ENCODE data around the gene RNF146. TPM values are rescaled to one million over a fixed set of nuclear protein-coding genes. Genes with fewer than 3 reads are reported as not detected.

The RNF146 gene
- total RNA-seq, 3 donors from 2014 or later (not counting 1 experiment from before 2014, with no cell fraction given), result 23.0 to 34.8 (median 25.4) TPM

GRCh38 chr6:127301199-127301700, 34.6 kb downstream of the RNF146 start:
- peaks cover 6% of the 10 kb centered on the region for H3K36me3 ChIP-seq (ENCODE audit: control insufficient read depth, insufficient read depth, low read length)
- H3K9me3 Mint-ChIP-seq, result no peaks in the 10 kb centered on the region
- H3K9me3 ChIP-seq (ENCODE audit: control insufficient read depth, insufficient read depth, low read length), result no peaks in the 10 kb centered on the region
- H3K36me3 Mint-ChIP-seq, result no peaks in the 10 kb centered on the region
- ATAC-seq (no peak), DNase-seq (no peak)
- no peak overlapping the region for H3K4me3 Mint-ChIP-seq
- WGBS (ENCODE audit: insufficient coverage), result 87% methylated on average over 3 of the region's 6 CpGs
- H3K4me1 ChIP-seq (ENCODE audit: control insufficient read depth, insufficient read depth, low read length), result no peaks in the 10 kb centered on the region
- no peak overlapping the region for H3K27ac ChIP-seq (ENCODE audit: low read length)
- H3K27me3 Mint-ChIP-seq (ENCODE audit: low read depth in 2 of 2), result no peaks in the 10 kb centered on the region
- intact Hi-C loops (cut with micrococcal nuclease), result loop anchor here (10.0 kb wide), 1 partner anchor 244 kb away; no protein-coding TSS in a partner anchor
- no peak for TF ChIP-seq CTCF (IDR thresholded peaks at IDR 0.05)
- no peak overlapping the region for H3K27ac Mint-ChIP-seq
- no peaks in the 10 kb centered on the region for H3K27me3 ChIP-seq (ENCODE audit: control insufficient read depth, insufficient read depth, low read length)
- peaks cover 23 to 29% of the 10 kb centered on the region in 2 donors for H3K4me1 Mint-ChIP-seq
- no peak overlapping the region for H3K4me3 ChIP-seq (ENCODE audit: low read length)

GRCh38 chr6:127302728-127303660, 36.3 kb downstream of the RNF146 start:
- peak; percentile 81 for TF ChIP-seq CTCF (IDR thresholded peaks at IDR 0.05)
- Mint-ChIP-seq H3K4me3 (no peak overlapping the region), H3K27ac (no peak overlapping the region), H3K27me3 (ENCODE audit: low read depth in 2 of 2) (no peaks in the 10 kb centered on the region), H3K36me3 (no peaks in the 10 kb centered on the region), H3K4me1 (peaks cover 29 to 31% of the 10 kb centered on the region in 2 donors), H3K9me3 (no peaks in the 10 kb centered on the region)
- no peaks in the 10 kb centered on the region for H3K9me3 ChIP-seq (ENCODE audit: control insufficient read depth, insufficient read depth, low read length)
- 44% methylated on average over 4 of the region's 6 CpGs for WGBS (ENCODE audit: insufficient coverage)
- intact Hi-C loops (cut with micrococcal nuclease), result loop anchor here (2.0 to 10.0 kb wide), 2 partner anchors 118 to 242 kb away; no protein-coding TSS in a partner anchor
- H3K27ac ChIP-seq (ENCODE audit: low read length), result no peak overlapping the region
- H3K4me1 ChIP-seq (ENCODE audit: control insufficient read depth, insufficient read depth, low read length), result no peaks in the 10 kb centered on the region
- peaks cover 6% of the 10 kb centered on the region for H3K36me3 ChIP-seq (ENCODE audit: control insufficient read depth, insufficient read depth, low read length)
- H3K4me3 ChIP-seq (ENCODE audit: low read length), result no peak overlapping the region
- ATAC-seq (peak; percentile 81 to 95 (median 82)), DNase-seq (peak in 1 of 2 donors; percentile 72)
- no peaks in the 10 kb centered on the region for H3K27me3 ChIP-seq (ENCODE audit: control insufficient read depth, insufficient read depth, low read length)

- no peak for ATAC-seq
These were observed 37.3 kb downstream of the RNF146 start for GRCh38 chr6:127303917-127304316.

More at GRCh38 chr6:127303917-127304316, 37.3 kb downstream of the RNF146 start:
- peaks cover 9% of the 10 kb centered on the region for H3K36me3 Mint-ChIP-seq
- H3K4me3 Mint-ChIP-seq, result no peak overlapping the region
- Histone ChIP-seq H3K27ac (ENCODE audit: low read length) (no peak overlapping the region), H3K9me3 (ENCODE audit: control insufficient read depth, insufficient read depth, low read length) (no peaks in the 10 kb centered on the region), H3K4me1 (ENCODE audit: control insufficient read depth, insufficient read depth, low read length) (no peaks in the 10 kb centered on the region), H3K36me3 (ENCODE audit: control insufficient read depth, insufficient read depth, low read length) (peaks cover 6% of the 10 kb centered on the region), H3K4me3 (ENCODE audit: low read length) (no peak overlapping the region), H3K27me3 (ENCODE audit: control insufficient read depth, insufficient read depth, low read length) (no peaks in the 10 kb centered on the region)
- DNase-seq, result no peak
- H3K27me3 Mint-ChIP-seq (ENCODE audit: low read depth in 2 of 2), result no peaks in the 10 kb centered on the region
- peaks cover 0 to 2% of the 10 kb centered on the region in 2 donors for H3K9me3 Mint-ChIP-seq
- intact Hi-C loops (cut with micrococcal nuclease), result loop anchor here (2.0 to 10.0 kb wide), 2 partner anchors 117 to 241 kb away; no protein-coding TSS in a partner anchor
- H3K27ac Mint-ChIP-seq, result no peak overlapping the region
- peaks cover 36 to 39% of the 10 kb centered on the region in 2 donors for H3K4me1 Mint-ChIP-seq
- WGBS (ENCODE audit: insufficient coverage), result 97% methylated on average over 3 of the region's 3 CpGs
- TF ChIP-seq CTCF (IDR thresholded peaks at IDR 0.05), result no peak
